GM12892 (cell line): Measurements from ENCODE around the gene LSMEM2.

Experiments used
- POLR2A ChIP-seq: IDR thresholded peaks from 2 replicates; pipeline ENCODE4 v1.6.1; 2011; ENCODE audit warnings: low read depth, low read length, control low read depth
- POLR2AphosphoS5 ChIP-seq: IDR thresholded peaks from 2 replicates; pipeline ENCODE4 v1.6.1; 2011; ENCODE audit warnings: low read depth, low read length, control low read depth
- TAF1 ChIP-seq: IDR thresholded peaks from 2 replicates; pipeline ENCODE4 v1.6.1; 2011; ENCODE audit warnings: low read depth, mild to moderate bottlenecking, control low read depth, low read length, borderline replicate concordance

- no peak for TF ChIP-seq POLR2A
- no peak for TF ChIP-seq POLR2AphosphoS5
- no peak for TF ChIP-seq TAF1
Observed at GRCh38 chr3:50231581-50231980, 47.3 kb upstream of the LSMEM2 start.
